ENCODE results near the gene DDX49. TPM values are rescaled to one million over a fixed set of nuclear protein-coding genes. Genes with fewer than 3 reads are reported as not detected.

Gene DDX49
- total RNA-seq, 1 experiment from 2014 or later, result 120 TPM

DNA sequence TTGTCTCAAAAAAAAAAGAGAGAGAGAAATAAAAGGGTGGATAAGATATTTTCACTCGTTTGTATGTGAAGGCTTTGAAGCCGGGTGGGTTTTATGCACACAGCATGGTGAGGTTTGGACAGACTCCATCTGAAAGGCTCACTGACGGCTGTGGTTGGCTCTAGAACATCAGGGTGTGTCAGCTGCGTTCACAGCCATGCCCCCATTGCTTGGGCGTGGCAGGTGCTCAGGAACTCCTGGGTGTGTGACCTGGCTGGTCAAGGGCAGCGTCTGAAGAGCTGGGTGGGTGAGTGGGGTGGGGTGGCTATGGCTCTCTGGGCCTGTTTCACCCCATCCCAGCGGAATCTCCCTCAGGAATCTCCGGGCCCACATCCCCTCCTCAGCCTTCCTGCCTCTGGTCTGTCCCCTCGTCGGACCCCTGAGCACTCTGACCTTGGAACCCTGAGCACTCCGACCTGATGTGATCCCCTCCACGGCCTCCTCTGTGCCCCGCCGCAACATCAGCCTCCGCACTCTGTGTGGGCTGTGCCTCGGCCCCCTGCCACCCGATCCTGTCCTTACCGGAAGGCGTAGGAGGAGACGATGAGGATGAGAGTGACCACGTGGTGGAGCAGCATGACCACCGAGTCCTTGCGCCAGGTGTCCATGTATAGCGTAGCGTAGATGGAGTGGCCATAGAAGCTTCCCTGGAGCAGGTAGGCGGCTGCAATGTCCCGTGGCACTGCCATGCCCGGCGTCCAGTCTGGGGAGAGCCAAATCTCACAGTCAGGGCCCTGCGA lies 35.8 kb upstream of the DDX49 start:
- no TSS peak for BruUV-seq (replicated peaks)
- POLR2A ChIA-PET (ENCODE audit: unreplicated experiment), result no interaction called here
- no peaks in the 10 kb centered on the region for H4K20me1 ChIP-seq (ENCODE audit: low read length)
- intact Hi-C loops (cut with micrococcal nuclease), result no loop called here
- no peak for DNase-seq
- no peak overlapping the region for H3K4me2 ChIP-seq (ENCODE audit: low read length)
- H2AFZ ChIP-seq (ENCODE audit: low read length), result no peak overlapping the region
- no peaks in the 10 kb centered on the region for H3F3A ChIP-seq (ENCODE audit: low read length, unreplicated experiment)
- no peak overlapping the region for H3K9ac ChIP-seq (ENCODE audit: low read length)
- no peaks in the 10 kb centered on the region for H3K79me2 ChIP-seq (ENCODE audit: low read length)
- CTCF ChIA-PET, result no interaction called here
- no peaks in the 10 kb centered on the region for H3K9me2 ChIP-seq (replicated peaks; ENCODE audit: low read length)
- ATAC-seq, result no peak
- no peak overlapping the region for H3K27ac ChIP-seq (ENCODE audit: low read length)
- no peak overlapping the region for H3K4me3 ChIP-seq (ENCODE audit: low read length)
- TF ChIP-seq EZH2 (IDR thresholded peaks at IDR 0.05; ENCODE audit: low read length, unreplicated experiment) (no peak), EZH2phosphoT487 (IDR thresholded peaks at IDR 0.05; ENCODE audit: borderline replicate concordance, low read length) (no peak)
- TF ChIP-seq, protein P1, sequence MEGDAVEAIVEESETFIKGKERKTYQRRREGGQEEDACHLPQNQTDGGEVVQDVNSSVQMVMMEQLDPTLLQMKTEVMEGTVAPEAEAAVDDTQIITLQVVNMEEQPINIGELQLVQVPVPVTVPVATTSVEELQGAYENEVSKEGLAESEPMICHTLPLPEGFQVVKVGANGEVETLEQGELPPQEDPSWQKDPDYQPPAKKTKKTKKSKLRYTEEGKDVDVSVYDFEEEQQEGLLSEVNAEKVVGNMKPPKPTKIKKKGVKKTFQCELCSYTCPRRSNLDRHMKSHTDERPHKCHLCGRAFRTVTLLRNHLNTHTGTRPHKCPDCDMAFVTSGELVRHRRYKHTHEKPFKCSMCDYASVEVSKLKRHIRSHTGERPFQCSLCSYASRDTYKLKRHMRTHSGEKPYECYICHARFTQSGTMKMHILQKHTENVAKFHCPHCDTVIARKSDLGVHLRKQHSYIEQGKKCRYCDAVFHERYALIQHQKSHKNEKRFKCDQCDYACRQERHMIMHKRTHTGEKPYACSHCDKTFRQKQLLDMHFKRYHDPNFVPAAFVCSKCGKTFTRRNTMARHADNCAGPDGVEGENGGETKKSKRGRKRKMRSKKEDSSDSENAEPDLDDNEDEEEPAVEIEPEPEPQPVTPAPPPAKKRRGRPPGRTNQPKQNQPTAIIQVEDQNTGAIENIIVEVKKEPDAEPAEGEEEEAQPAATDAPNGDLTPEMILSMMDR (conservative IDR thresholded peaks at IDR 0.05; ENCODE audit: low read depth, low read length), result no peak
- no peaks in the 10 kb centered on the region for H3K9me3 ChIP-seq (ENCODE audit: low read length)
- no peaks in the 10 kb centered on the region for H3K27me3 ChIP-seq (ENCODE audit: low read length)
- no peaks in the 10 kb centered on the region for H3K36me3 ChIP-seq (ENCODE audit: low read depth, low read length)
- no peaks in the 10 kb centered on the region for H3K4me1 ChIP-seq (ENCODE audit: insufficient read depth, low read length)

DNA sequence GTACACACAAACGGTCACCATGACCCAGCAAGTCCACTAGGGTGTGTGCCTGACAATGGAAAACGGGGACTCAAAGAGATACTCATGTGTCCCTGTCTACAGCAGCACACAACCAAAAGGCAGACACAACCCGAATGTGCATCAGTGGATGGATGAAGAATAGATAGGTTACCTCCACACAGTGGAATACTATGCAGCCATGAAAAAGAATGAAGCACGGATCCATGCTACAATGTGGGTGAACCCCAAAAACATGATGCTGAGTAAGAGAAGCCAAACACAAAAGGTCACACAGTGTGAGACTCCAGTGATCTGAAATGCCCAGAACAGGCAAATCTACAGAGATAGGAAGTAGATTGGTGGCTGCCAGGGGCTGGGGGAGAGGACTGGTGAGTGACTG lies 32.5 kb upstream of the DDX49 start:
- H3F3A ChIP-seq (ENCODE audit: low read length, unreplicated experiment), result no peaks in the 10 kb centered on the region
- no peak overlapping the region for H3K27ac ChIP-seq (ENCODE audit: low read length)
- H2AFZ ChIP-seq (ENCODE audit: low read length), result no peak overlapping the region
- no peak overlapping the region for H3K4me3 ChIP-seq (ENCODE audit: low read length)
- no peaks in the 10 kb centered on the region for H3K27me3 ChIP-seq (ENCODE audit: low read length)
- DNase-seq (no peak), ATAC-seq (no peak)
- CTCF ChIA-PET, result no interaction called here
- no peak overlapping the region for H3K9ac ChIP-seq (ENCODE audit: low read length)
- H3K36me3 ChIP-seq (ENCODE audit: low read depth, low read length), result no peaks in the 10 kb centered on the region
- no peaks in the 10 kb centered on the region for H3K9me2 ChIP-seq (replicated peaks; ENCODE audit: low read length)
- H3K79me2 ChIP-seq (ENCODE audit: low read length), result no peaks in the 10 kb centered on the region
- H3K9me3 ChIP-seq (ENCODE audit: low read length), result no peaks in the 10 kb centered on the region
- no TSS peak for BruUV-seq (replicated peaks)
- H3K4me2 ChIP-seq (ENCODE audit: low read length), result no peak overlapping the region
- TF ChIP-seq, protein P1 (conservative IDR thresholded peaks at IDR 0.05; ENCODE audit: low read depth, low read length), result no peak
- TF ChIP-seq EZH2 (IDR thresholded peaks at IDR 0.05; ENCODE audit: low read length, unreplicated experiment) (no peak), EZH2phosphoT487 (IDR thresholded peaks at IDR 0.05; ENCODE audit: borderline replicate concordance, low read length) (no peak)
- intact Hi-C loops (cut with micrococcal nuclease), result no loop called here
- POLR2A ChIA-PET (ENCODE audit: unreplicated experiment), result no interaction called here
- H3K4me1 ChIP-seq (ENCODE audit: insufficient read depth, low read length), result no peaks in the 10 kb centered on the region
- no peaks in the 10 kb centered on the region for H4K20me1 ChIP-seq (ENCODE audit: low read length)

DNA sequence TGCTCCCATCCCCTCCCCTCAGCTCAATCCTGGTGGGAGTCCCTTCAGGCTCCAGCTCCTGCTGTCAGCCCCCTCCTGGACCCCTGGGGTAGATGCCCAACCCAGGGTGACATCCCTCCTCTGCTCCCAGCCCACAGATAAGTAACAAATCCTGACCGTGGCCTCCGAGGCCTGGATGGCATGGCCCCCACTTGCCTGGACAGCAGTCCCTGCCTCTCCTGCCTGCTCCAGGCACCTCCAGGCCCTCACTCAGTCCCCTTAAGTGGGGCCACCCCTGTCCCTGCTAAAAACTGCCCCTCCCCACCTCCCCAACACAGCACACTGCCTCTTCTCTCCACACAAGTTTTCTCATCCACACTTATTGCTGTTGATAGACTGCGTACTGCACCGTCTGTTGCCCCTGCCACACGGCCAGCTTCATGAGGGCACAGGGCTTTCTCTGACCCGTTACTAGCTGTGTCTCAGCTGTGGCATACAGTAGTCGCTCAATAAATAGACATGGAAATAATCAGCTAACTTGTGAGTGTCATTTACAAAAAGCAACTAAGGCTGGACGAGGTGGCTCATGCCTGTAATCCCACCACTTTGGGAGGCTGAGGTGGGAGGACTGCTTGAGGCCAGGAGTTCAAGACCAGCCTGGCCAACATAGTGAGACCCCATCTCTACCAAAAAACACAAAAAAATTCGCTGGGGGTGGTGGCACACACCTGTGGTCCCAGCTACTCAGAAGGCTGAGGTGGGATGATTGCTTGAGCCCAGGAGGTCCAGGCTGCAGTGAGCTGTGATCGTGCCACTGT lies 29.4 kb upstream of the DDX49 start:
- intact Hi-C loops (cut with micrococcal nuclease), result no loop called here
- Histone ChIP-seq H3K4me3 (ENCODE audit: low read length) (no peak overlapping the region), H3K36me3 (ENCODE audit: low read depth, low read length) (no peaks in the 10 kb centered on the region), H2AFZ (ENCODE audit: low read length) (no peak overlapping the region), H3F3A (ENCODE audit: low read length, unreplicated experiment) (no peaks in the 10 kb centered on the region), H3K27ac (ENCODE audit: low read length) (no peak overlapping the region), H3K4me2 (ENCODE audit: low read length) (no peak overlapping the region), H3K9me3 (ENCODE audit: low read length) (no peaks in the 10 kb centered on the region), H3K4me1 (ENCODE audit: insufficient read depth, low read length) (no peaks in the 10 kb centered on the region), H3K9ac (ENCODE audit: low read length) (no peak overlapping the region), H3K27me3 (ENCODE audit: low read length) (peaks cover 9% of the 10 kb centered on the region; the same call in 1 of the 2 replicates), H3K9me2 (replicated peaks; ENCODE audit: low read length) (no peaks in the 10 kb centered on the region), H4K20me1 (ENCODE audit: low read length) (no peaks in the 10 kb centered on the region), H3K79me2 (ENCODE audit: low read length) (no peaks in the 10 kb centered on the region)
- TF ChIP-seq EZH2 (IDR thresholded peaks at IDR 0.05; ENCODE audit: low read length, unreplicated experiment), result no peak
- ATAC-seq (no peak), DNase-seq (no peak)
- ChIA-PET CTCF (no interaction called here), POLR2A (ENCODE audit: unreplicated experiment) (no interaction called here)
- BruUV-seq (replicated peaks), result no TSS peak
